AG04450 (cell line): ENCODE results near the gene MKLN1. TPM values are rescaled to one million over a fixed set of nuclear protein-coding genes. Genes with fewer than 3 reads are reported as not detected.

Source experiments
- CTCF ChIA-PET: fragments of 300-600, 350-600 bp; formaldehyde crosslinking; extraction: SDS; loops from one replicate; lab custom pipeline; 2022; ENCODE audit warnings: antibody characterized with exemption, inconsistent platforms; lab: Charles Lee
- POLR2A ChIA-PET: fragments of 350-600 bp; formaldehyde crosslinking; extraction: SDS; loops from one replicate; lab custom pipeline; 2021; ENCODE audit warnings: antibody characterized with exemption, inconsistent platforms; lab: Yijun Ruan, JAX
- DNase-seq: peaks from one replicate; pipeline ENCODE4 v3.0.0-alpha.2; 2011; ENCODE audit warnings: low read depth, low spot score
- H3K27ac ChIP-seq: one replicate; pipeline ENCODE4 v1.5.1; 2012; ENCODE audit warnings: low read depth, low read length, control low read depth
- H3K27me3 ChIP-seq: one replicate; pipeline ENCODE4 v1.6.0; 2012; ENCODE audit warnings: low read length; ENCODE audit not compliant: control insufficient read depth, insufficient read depth
- H3K4me3 ChIP-seq: 2 replicates; pipeline ENCODE4 v1.5.1; 2011; ENCODE audit warnings: mild to moderate bottlenecking, low read depth, low read length, control low read depth
- H3K9me3 ChIP-seq: 2 replicates; pipeline ENCODE4 v1.5.1; 2012; ENCODE audit warnings: low read length; ENCODE audit not compliant: control insufficient read depth, insufficient read depth
- CTCF ChIP-seq: IDR thresholded peaks from 2 replicates; pipeline ENCODE4 v1.5.1; 2011; ENCODE audit warnings: low read depth, low read length, control low read depth, inconsistent platforms
- polyA plus RNA-seq: library from polyadenylated mRNA; depleted of rRNA; stranded (reverse); fragments of >200 nt; gene quantifications from 2 replicates; pipeline ENCODE4 v1.2.3, GENCODE V29; 2011

The MKLN1 gene
- polyA plus RNA-seq, 1 experiment, result 56.8 TPM

- H3K4me3 ChIP-seq, result no peak overlapping the region
- H3K27ac ChIP-seq, result no peak overlapping the region
- H3K9me3 ChIP-seq, result peaks cover 12% of the 10 kb centered on the region
- no peak for DNase-seq
- CTCF ChIA-PET, result no interaction called here
- H3K27me3 ChIP-seq, result no peaks in the 10 kb centered on the region
- no peak for TF ChIP-seq CTCF
- POLR2A ChIA-PET, result no interaction called here
Observed at GRCh38 chr7:131307627-131308026, 20.0 kb upstream of the MKLN1 start.

GRCh38 chr7:131312838-131313237 lies 14.8 kb upstream of the MKLN1 start:
- H3K4me3 ChIP-seq, result no peak overlapping the region
- no peak for DNase-seq
- POLR2A ChIA-PET, result no interaction called here
- CTCF ChIA-PET, result no interaction called here
- TF ChIP-seq CTCF, result no peak
- H3K27me3 ChIP-seq, result no peaks in the 10 kb centered on the region
- H3K27ac ChIP-seq, result no peak overlapping the region
- H3K9me3 ChIP-seq, result no peaks in the 10 kb centered on the region; the same call in 1 of the 2 replicates

- ChIA-PET POLR2A (no interaction called here), CTCF (interaction anchor here (1.7 kb wide), 1 partner anchor 103 kb away, joined by 3 read pairs; no protein-coding TSS in a partner anchor)
- Histone ChIP-seq H3K4me3 (no peak overlapping the region), H3K9me3 (no peaks in the 10 kb centered on the region), H3K27ac (no peak overlapping the region), H3K27me3 (no peaks in the 10 kb centered on the region)
- no peak for TF ChIP-seq CTCF
- DNase-seq, result no peak
Observed at GRCh38 chr7:131320603-131321002, 7.1 kb upstream of the MKLN1 start.

GRCh38 chr7:131321656-131322055 lies 6.0 kb upstream of the MKLN1 start:
- no peak for TF ChIP-seq CTCF
- POLR2A ChIA-PET, result no interaction called here
- no peak overlapping the region for H3K4me3 ChIP-seq
- no peak overlapping the region for H3K27ac ChIP-seq
- no peaks in the 10 kb centered on the region for H3K9me3 ChIP-seq
- CTCF ChIA-PET, result interaction anchor here (1.7 kb wide), 1 partner anchor 102 kb away, joined by 3 read pairs; no protein-coding TSS in a partner anchor
- DNase-seq, result no peak
- H3K27me3 ChIP-seq, result no peaks in the 10 kb centered on the region

GRCh38 chr7:131322061-131322460 lies 5.6 kb upstream of the MKLN1 start:
- no peaks in the 10 kb centered on the region for H3K9me3 ChIP-seq
- no peak for TF ChIP-seq CTCF
- POLR2A ChIA-PET, result no interaction called here
- CTCF ChIA-PET, result no interaction called here
- no peak overlapping the region for H3K4me3 ChIP-seq
- H3K27me3 ChIP-seq, result no peaks in the 10 kb centered on the region
- no peak overlapping the region for H3K27ac ChIP-seq
- no peak for DNase-seq
